ENCODE results near the gene DKC1.

GRCh38 chrX:154775419-154776349, 13.0 kb downstream of the DKC1 start:
- TF ChIP-seq PATZ1 (CRISPR knock-in tag; IDR thresholded peaks at IDR 0.05; ENCODE audit: borderline replicate concordance) (no peak), RARB (CRISPR knock-in tag; IDR thresholded peaks at IDR 0.05) (no peak), CSRNP3 (CRISPR knock-in tag; IDR thresholded peaks at IDR 0.05) (no peak), ZFP3 (CRISPR knock-in tag; IDR thresholded peaks at IDR 0.05) (no peak), ZNF8 (CRISPR knock-in tag; IDR thresholded peaks at IDR 0.05) (no peak), POU6F1 (CRISPR knock-in tag; IDR thresholded peaks at IDR 0.05; ENCODE audit: borderline replicate concordance, low read depth) (no peak), ZNF70 (CRISPR knock-in tag; IDR thresholded peaks at IDR 0.05) (no peak), ARNTL (CRISPR knock-in tag; IDR thresholded peaks at IDR 0.05; ENCODE audit: borderline replicate concordance, low read depth) (no peak), CREB5 (CRISPR knock-in tag; IDR thresholded peaks at IDR 0.05; ENCODE audit: low read depth) (no peak), TSHZ2 (CRISPR knock-in tag; IDR thresholded peaks at IDR 0.05) (no peak), BACH2 (CRISPR knock-in tag; IDR thresholded peaks at IDR 0.05; ENCODE audit: borderline replicate concordance) (no peak), OSR1 (CRISPR knock-in tag; IDR thresholded peaks at IDR 0.05) (no peak), SNAI2 (CRISPR knock-in tag; IDR thresholded peaks at IDR 0.05) (no peak)
